ENCODE measurements around the gene CEP78.

- TF ChIP-seq POLR2A (IDR thresholded peaks at IDR 0.05; ENCODE audit: extremely low read depth, insufficient read length) (no peak), MYC (IDR thresholded peaks at IDR 0.05; ENCODE audit: low read depth, low read length) (no peak)
- TF ChIP-seq, protein P1, sequence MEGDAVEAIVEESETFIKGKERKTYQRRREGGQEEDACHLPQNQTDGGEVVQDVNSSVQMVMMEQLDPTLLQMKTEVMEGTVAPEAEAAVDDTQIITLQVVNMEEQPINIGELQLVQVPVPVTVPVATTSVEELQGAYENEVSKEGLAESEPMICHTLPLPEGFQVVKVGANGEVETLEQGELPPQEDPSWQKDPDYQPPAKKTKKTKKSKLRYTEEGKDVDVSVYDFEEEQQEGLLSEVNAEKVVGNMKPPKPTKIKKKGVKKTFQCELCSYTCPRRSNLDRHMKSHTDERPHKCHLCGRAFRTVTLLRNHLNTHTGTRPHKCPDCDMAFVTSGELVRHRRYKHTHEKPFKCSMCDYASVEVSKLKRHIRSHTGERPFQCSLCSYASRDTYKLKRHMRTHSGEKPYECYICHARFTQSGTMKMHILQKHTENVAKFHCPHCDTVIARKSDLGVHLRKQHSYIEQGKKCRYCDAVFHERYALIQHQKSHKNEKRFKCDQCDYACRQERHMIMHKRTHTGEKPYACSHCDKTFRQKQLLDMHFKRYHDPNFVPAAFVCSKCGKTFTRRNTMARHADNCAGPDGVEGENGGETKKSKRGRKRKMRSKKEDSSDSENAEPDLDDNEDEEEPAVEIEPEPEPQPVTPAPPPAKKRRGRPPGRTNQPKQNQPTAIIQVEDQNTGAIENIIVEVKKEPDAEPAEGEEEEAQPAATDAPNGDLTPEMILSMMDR (IDR thresholded peaks at IDR 0.05; ENCODE audit: low read depth, low read length), result no peak
Observed at GRCh38 chr9:78314550-78314949, 78.7 kb downstream of the CEP78 start.
